ENCODE results near the gene BAZ1A.

- TF ChIP-seq CTCF (IDR thresholded peaks at IDR 0.05; ENCODE audit: low read length) (no peak), EZH2 (IDR thresholded peaks at IDR 0.05; ENCODE audit: borderline replicate concordance, low read length) (no peak)
Measured at GRCh38 chr14:34710744-34711143, 164.4 kb downstream of the BAZ1A start.
